Hematopoietic multipotent progenitor cell treated with erythropoietin and hydrocortisone succinate and interleukin-3 and kit ligand, for 8 days (in vitro differentiated cells): ENCODE data around the gene SBF1.

ENCODE experiments used
- DNase-seq: peaks from one replicate; pipeline ENCODE4 v3.0.0-alpha.2; 2015

The SBF1 gene

GRCh38 chr22:50465066-50465930 is 9.5 kb downstream of the SBF1 start:
- DNase-seq: no peak

- no peak for DNase-seq
Observed at GRCh38 chr22:50464451-50464850, 10.4 kb downstream of the SBF1 start.

- DNase-seq: no peak
Observed at GRCh38 chr22:50463188-50463900, 11.5 kb downstream of the SBF1 start.

GRCh38 chr22:50461979-50462540 is 12.8 kb downstream of the SBF1 start:
- no peak for DNase-seq

GRCh38 chr22:50461536-50461935 is 13.3 kb downstream of the SBF1 start:
- no peak for DNase-seq

- DNase-seq: no peak
Observed at GRCh38 chr22:50460938-50461337, 13.9 kb downstream of the SBF1 start.

- no peak for DNase-seq
Observed at GRCh38 chr22:50459496-50460140, 15.2 kb downstream of the SBF1 start.

- DNase-seq: no peak
Observed at GRCh38 chr22:50459016-50459415, 15.8 kb downstream of the SBF1 start.

- DNase-seq: no peak
Observed at GRCh38 chr22:50456466-50457234, 18.2 kb downstream of the SBF1 start.

GRCh38 chr22:50456026-50456425 is 18.8 kb downstream of the SBF1 start:
- DNase-seq: no peak

GRCh38 chr22:50455201-50455600 is 19.6 kb downstream of the SBF1 start:
- DNase-seq: no peak

- DNase-seq: no peak
Observed at GRCh38 chr22:50454556-50455075, 20.2 kb downstream of the SBF1 start.

- DNase-seq: no peak
Observed at GRCh38 chr22:50452649-50453048, 22.2 kb downstream of the SBF1 start.

GRCh38 chr22:50447576-50448551 is 27.0 kb downstream of the SBF1 start:
- DNase-seq: no peak

- no peak for DNase-seq
Observed at GRCh38 chr22:50446708-50447575, 27.9 kb downstream of the SBF1 start.

GRCh38 chr22:50445880-50446707 is 28.7 kb downstream of the SBF1 start:
- no peak for DNase-seq

- DNase-seq: no peak
Observed at GRCh38 chr22:50445071-50445879, 29.6 kb downstream of the SBF1 start.

GRCh38 chr22:50444663-50445062 is 30.2 kb downstream of the SBF1 start:
- DNase-seq: no peak
